Sigmoid colon (tissue), 4 donors: Measurements from ENCODE around the gene EHBP1.

Source experiments
- CTCF ChIP-seq, 4 experiments: fragments of 450-650 bp in 3 of 4; fragments of 200-600 bp in 1 of 4; IDR thresholded peaks; one replicate each; pipeline ENCODE4 v1.5.1; 2016 to 2019; ENCODE audit warnings: antibody characterized with exemption in 4 of 4, mild to moderate bottlenecking in 3 of 4, moderate library complexity in 2 of 4
- EP300 ChIP-seq, 4 donors: sonication (generic); formaldehyde crosslinking; IDR thresholded peaks; one replicate each; pipeline ENCODE4 v1.6.1; 2017; ENCODE audit warnings: antibody characterized with exemption in 4 of 4
- POLR2A ChIP-seq, 2 donors: fragments of 450-650 bp; IDR thresholded peaks; one replicate each; pipeline ENCODE4 v1.6.1; 2016; ENCODE audit warnings: antibody characterized with exemption in 2 of 2, mild to moderate bottlenecking in 2 of 2, moderate library complexity in 2 of 2
- POLR2AphosphoS5 ChIP-seq, 4 donors: sonication (generic); formaldehyde crosslinking; IDR thresholded peaks; one replicate each; pipeline ENCODE4 v1.6.1; 2017; ENCODE audit warnings: antibody characterized with exemption in 4 of 4

- TF ChIP-seq POLR2A (IDR thresholded peaks at IDR 0.05) (no peak), EP300 (IDR thresholded peaks at IDR 0.05) (no peak), CTCF (IDR thresholded peaks at IDR 0.05) (no peak), POLR2AphosphoS5 (IDR thresholded peaks at IDR 0.05) (no peak)
Measured at GRCh38 chr2:62716768-62717167, 11.3 kb downstream of the EHBP1 start.
